Measurements from ENCODE around the gene CD248. TPM values are rescaled to one million over a fixed set of nuclear protein-coding genes. Genes with fewer than 3 reads are reported as not detected.
"Not testable (repeated sequence)": the region's sequence is repeated elsewhere in the genome, so short reads cannot be mapped to it uniquely, and the experiment has no call there.

The CD248 gene
- total and polyA plus RNA-seq, 5 donors from 2014 or later: 0.06 to 0.30 (median 0.10) TPM

DNA sequence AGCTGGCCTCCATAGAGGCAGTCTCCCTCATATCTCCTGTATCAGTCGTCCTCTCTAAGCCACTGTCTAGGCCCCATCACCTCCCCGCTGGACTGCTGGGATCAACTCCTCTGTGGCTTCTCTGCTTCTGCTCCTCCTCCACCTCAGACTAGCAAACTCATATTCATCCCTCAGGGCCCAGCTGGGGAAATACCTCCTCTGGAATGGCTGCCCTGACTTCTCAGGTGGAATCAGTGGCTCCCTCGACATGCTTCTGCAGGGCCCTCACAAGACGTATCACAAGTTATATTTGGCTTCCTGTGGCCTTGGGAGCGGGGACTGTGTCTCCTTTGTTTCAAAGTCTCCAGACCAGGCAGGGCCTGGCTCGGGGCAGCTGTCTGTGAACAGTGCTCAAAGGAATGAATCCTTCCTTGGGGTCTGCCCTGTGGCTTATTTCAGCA, 44.7 kb upstream of the CD248 start:
- Histone ChIP-seq H3K4me3 (ENCODE audit: low read depth, low read length) (no peak overlapping the region), H3K36me3 (ENCODE audit: control insufficient read depth, insufficient read depth, low read length) (no peaks in the 10 kb centered on the region), H3K27ac (ENCODE audit: insufficient read depth, low read length, poor library complexity, severe bottlenecking) (no peak overlapping the region), H3K4me1 (ENCODE audit: control insufficient read depth, insufficient read depth, low read length, poor library complexity, severe bottlenecking) (no peaks in the 10 kb centered on the region), H3K9me3 (ENCODE audit: control insufficient read depth in 2 of 2, low read length in 2 of 2) (no peaks in the 10 kb centered on the region), H3K27me3 (ENCODE audit: control insufficient read depth, insufficient read depth, low read length) (no peaks in the 10 kb centered on the region)
- Mint-ChIP-seq H3K27ac (no peak overlapping the region), H3K4me3 (no peak overlapping the region), H3K27me3 (no peaks in the 10 kb centered on the region), H3K9me3 (no peaks in the 10 kb centered on the region), H3K4me1 (no peaks in the 10 kb centered on the region), H3K36me3 (peaks cover 3% of the 10 kb centered on the region)
- DNase-seq (no peak), ATAC-seq (ENCODE audit: low read depth in 2 of 2) (no peak)

DNA sequence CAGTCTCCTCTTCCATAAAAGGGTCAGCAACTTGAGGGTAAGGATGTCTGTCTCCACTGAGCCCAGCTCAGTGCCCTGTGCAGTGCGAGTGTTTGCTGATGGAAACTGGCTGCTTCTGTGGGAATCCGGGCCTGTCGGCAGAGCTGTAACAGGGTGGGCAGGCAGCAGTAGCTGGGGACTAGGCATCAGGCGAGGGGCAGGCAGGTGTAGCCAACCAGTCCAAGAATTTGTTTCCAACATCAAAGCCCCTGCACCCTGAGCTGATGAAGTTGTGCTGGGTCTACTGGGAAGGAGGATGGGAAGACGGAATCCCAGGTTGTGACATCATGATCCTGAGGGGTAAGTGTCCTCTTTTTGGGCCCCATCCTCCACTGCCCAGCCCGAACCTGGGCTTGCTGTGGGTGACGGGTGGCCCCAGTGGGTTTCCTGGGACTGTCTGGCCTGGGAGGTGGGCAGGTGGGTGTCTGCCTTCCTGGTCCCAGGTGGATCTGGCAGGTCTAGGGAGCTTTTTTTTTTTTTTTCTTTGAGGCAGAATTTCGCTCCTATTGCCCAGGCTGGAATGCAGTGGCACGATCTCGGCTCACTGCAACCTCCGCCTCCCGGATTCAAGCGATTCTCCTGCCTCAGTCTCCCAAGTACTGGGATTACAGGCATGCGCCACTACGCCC, 43.7 kb upstream of the CD248 start:
- no peaks in the 10 kb centered on the region for H3K27me3 Mint-ChIP-seq
- H3K27me3 ChIP-seq (ENCODE audit: control insufficient read depth, insufficient read depth, low read length): no peaks in the 10 kb centered on the region
- H3K27ac Mint-ChIP-seq: no peak overlapping the region
- no peaks in the 10 kb centered on the region for H3K4me1 ChIP-seq (ENCODE audit: control insufficient read depth, insufficient read depth, low read length, poor library complexity, severe bottlenecking)
- no peak overlapping the region for H3K27ac ChIP-seq (ENCODE audit: insufficient read depth, low read length, poor library complexity, severe bottlenecking)
- ATAC-seq (ENCODE audit: low read depth in 2 of 2): no peak
- H3K36me3 ChIP-seq (ENCODE audit: control insufficient read depth, insufficient read depth, low read length): no peaks in the 10 kb centered on the region
- H3K4me1 Mint-ChIP-seq: no peaks in the 10 kb centered on the region
- no peak overlapping the region for H3K4me3 ChIP-seq (ENCODE audit: low read depth, low read length)
- H3K36me3 Mint-ChIP-seq: peaks cover 3% of the 10 kb centered on the region
- no peak overlapping the region for H3K4me3 Mint-ChIP-seq
- H3K9me3 Mint-ChIP-seq: no peaks in the 10 kb centered on the region
- DNase-seq: no peak
- no peaks in the 10 kb centered on the region for H3K9me3 ChIP-seq (ENCODE audit: control insufficient read depth in 2 of 2, low read length in 2 of 2)

DNA sequence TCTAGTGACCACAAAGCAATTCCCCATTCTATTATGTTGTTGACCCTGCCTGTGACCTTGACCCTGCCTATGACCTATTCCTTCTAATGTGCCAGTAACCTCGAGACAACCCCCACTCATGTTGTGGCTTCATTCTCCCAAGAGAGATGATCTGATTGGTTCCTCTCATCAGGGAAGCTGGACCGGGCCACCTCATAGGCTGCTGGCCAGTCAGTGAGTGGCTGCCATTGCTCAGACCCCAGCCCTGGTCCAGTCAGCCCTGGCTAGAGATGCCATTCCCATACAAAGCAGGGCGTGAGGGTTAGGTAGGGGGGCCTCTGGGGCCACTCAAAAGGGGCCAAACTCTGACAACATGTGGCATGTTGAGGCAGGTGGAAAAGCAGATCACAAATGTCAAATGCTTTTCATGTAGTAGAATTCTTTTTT, 42.8 kb upstream of the CD248 start:
- DNase-seq: no peak
- Histone ChIP-seq H3K27me3 (ENCODE audit: control insufficient read depth, insufficient read depth, low read length) (no peaks in the 10 kb centered on the region), H3K4me3 (ENCODE audit: low read depth, low read length) (no peak overlapping the region), H3K9me3 (ENCODE audit: control insufficient read depth in 2 of 2, low read length in 2 of 2) (no peaks in the 10 kb centered on the region), H3K27ac (ENCODE audit: insufficient read depth, low read length, poor library complexity, severe bottlenecking) (no peak overlapping the region), H3K4me1 (ENCODE audit: control insufficient read depth, insufficient read depth, low read length, poor library complexity, severe bottlenecking) (no peaks in the 10 kb centered on the region), H3K36me3 (ENCODE audit: control insufficient read depth, insufficient read depth, low read length) (no peaks in the 10 kb centered on the region)
- Mint-ChIP-seq H3K27ac (peak overlapping the region in 1 of 3 donors; percentile 73), H3K36me3 (peaks cover 3% of the 10 kb centered on the region), H3K4me3 (no peak overlapping the region), H3K9me3 (no peaks in the 10 kb centered on the region), H3K4me1 (no peaks in the 10 kb centered on the region), H3K27me3 (no peaks in the 10 kb centered on the region)
- ATAC-seq (ENCODE audit: low read depth in 2 of 2): no peak

DNA sequence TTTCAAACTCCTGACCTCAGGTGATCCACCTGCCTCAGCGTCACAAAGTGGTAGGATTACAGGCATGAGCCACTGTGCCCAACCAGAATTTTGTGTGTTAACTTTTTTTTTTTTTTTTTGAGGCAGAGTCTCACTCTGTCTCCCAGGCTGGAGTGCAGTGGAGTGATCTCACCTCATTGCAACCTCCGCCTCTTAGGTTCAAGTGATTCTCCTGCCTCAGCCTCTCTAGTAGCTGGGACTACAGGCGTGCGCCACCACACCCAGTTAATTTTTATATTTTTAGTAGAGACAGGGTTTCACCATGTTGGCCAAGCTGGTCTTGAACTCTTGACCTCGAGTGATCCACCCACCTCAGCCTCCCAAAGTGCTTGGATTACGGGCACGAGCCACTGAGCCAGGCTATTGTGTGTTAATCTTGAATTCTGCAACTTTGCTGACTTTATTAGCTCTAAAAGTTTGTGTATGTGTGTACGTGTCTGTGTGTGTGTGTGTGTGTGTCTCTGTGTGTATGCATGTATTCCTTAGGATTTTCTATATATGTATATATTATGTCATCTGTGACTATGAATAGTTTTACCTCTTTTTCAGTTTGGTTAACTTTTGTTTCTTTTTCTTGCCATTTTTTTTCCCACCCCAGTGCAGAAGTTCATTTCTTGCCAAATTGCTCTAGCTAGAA, 33.9 kb upstream of the CD248 start:
- DNase-seq; H3K9me3 Mint-ChIP-seq; H3K27me3 ChIP-seq (ENCODE audit: control insufficient read depth, insufficient read depth, low read length); H3K36me3 ChIP-seq (ENCODE audit: control insufficient read depth, insufficient read depth, low read length); H3K27me3 Mint-ChIP-seq; H3K9me3 ChIP-seq (ENCODE audit: control insufficient read depth in 2 of 2, low read length in 2 of 2); ATAC-seq (ENCODE audit: low read depth in 2 of 2); H3K27ac Mint-ChIP-seq; H3K4me3 ChIP-seq (ENCODE audit: low read depth, low read length); H3K27ac ChIP-seq (ENCODE audit: insufficient read depth, low read length, poor library complexity, severe bottlenecking): not testable (repeated sequence)
- H3K4me1 Mint-ChIP-seq: peaks cover 9 to 36% (median 11%) of the 10 kb centered on the region in 4 donors
- peaks cover 16% of the 10 kb centered on the region for H3K4me1 ChIP-seq (ENCODE audit: control insufficient read depth, insufficient read depth, low read length, poor library complexity, severe bottlenecking)
- peak overlapping the region in 1 of 4 donors; percentile 44 for H3K4me3 Mint-ChIP-seq
- H3K36me3 Mint-ChIP-seq: peaks cover 13% of the 10 kb centered on the region

DNA sequence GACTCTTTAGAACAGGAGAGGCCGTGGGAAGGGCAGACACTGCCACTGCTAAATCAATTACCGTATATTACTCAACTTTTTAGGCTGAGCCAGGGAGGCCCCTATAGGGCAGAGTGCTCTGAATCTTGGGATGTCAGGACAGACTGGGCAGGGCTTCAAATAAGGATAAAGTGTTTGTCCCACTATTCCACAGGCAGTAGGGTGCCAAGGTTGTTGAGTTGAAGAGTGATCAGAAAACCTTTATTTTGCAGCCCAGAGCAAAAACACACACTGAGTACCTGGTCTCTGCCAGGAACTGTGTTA, 32.2 kb upstream of the CD248 start:
- H3K27ac ChIP-seq (ENCODE audit: insufficient read depth, low read length, poor library complexity, severe bottlenecking): no peak overlapping the region
- H3K27me3 Mint-ChIP-seq: peaks cover 6% of the 10 kb centered on the region
- peaks cover 18 to 51% (median 24%) of the 10 kb centered on the region in 4 donors for H3K4me1 Mint-ChIP-seq
- peak overlapping the region in 2 of 3 donors; percentile 80 to 97 for H3K27ac Mint-ChIP-seq
- H3K36me3 Mint-ChIP-seq: peaks cover 13% of the 10 kb centered on the region
- peaks cover 31% of the 10 kb centered on the region for H3K4me1 ChIP-seq (ENCODE audit: control insufficient read depth, insufficient read depth, low read length, poor library complexity, severe bottlenecking)
- ATAC-seq (ENCODE audit: low read depth in 2 of 2) (no peak), DNase-seq (no peak)
- no peak overlapping the region for H3K4me3 ChIP-seq (ENCODE audit: low read depth, low read length)
- no peaks in the 10 kb centered on the region for H3K9me3 ChIP-seq (ENCODE audit: control insufficient read depth in 2 of 2, low read length in 2 of 2)
- peaks cover 0 to 3% (median 0%) of the 10 kb centered on the region in 7 donors for H3K9me3 Mint-ChIP-seq
- no peaks in the 10 kb centered on the region for H3K27me3 ChIP-seq (ENCODE audit: control insufficient read depth, insufficient read depth, low read length)
- no peaks in the 10 kb centered on the region for H3K36me3 ChIP-seq (ENCODE audit: control insufficient read depth, insufficient read depth, low read length)
- H3K4me3 Mint-ChIP-seq: peak overlapping the region; percentile 95 to 100 (median 96)

DNA sequence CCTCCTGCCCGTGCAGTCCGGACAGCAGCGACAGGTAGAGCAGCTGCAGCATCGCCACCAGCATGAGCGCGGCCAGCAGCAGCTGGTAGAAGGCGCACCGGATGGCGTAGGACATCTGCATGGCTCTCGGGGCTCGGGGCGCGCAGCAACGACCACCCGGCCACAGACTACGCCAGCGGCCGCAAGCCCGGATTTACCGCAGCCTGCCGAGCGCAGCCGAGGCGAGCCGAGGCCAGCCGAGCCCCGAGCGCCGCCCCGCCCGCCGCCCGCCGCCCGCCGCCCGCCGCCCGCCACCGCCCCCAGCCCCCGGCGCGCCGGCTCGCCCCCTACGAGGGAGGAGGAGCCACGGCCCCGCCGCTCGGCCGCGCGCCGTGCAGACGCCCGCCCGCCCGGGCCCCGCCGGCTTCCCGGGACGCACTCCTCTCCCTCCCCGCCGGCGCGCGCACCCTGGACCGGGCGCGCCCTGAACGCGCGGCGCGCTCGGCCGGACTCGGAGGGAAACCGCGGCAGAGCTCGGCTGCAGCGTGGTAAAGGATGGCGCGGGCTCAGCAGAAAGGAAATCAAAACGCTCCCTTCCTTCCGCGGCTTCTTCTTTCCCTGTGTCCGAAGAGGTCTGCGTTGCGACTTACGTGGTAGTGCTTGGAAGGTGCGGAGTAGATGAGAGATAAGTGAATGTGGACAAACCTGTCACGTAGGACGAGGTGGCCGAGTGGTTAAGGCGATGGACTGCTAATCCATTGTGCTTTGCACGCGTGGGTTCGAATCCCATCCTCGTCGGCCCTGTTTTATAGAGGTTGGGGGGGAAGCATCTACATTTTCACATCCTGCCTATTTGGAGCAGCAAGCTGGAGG, 30.8 kb upstream of the CD248 start, which contains the start of gene B4GAT1:
B4GAT1 (minus strand) TSS at position 205 of the 852 bp plus-strand sequence; CDS start at position 121, 84 bp downstream.
- Mint-ChIP-seq H3K4me1 (peaks cover 28 to 65% (median 35%) of the 10 kb centered on the region in 4 donors), H3K36me3 (peaks cover 15% of the 10 kb centered on the region)

DNA sequence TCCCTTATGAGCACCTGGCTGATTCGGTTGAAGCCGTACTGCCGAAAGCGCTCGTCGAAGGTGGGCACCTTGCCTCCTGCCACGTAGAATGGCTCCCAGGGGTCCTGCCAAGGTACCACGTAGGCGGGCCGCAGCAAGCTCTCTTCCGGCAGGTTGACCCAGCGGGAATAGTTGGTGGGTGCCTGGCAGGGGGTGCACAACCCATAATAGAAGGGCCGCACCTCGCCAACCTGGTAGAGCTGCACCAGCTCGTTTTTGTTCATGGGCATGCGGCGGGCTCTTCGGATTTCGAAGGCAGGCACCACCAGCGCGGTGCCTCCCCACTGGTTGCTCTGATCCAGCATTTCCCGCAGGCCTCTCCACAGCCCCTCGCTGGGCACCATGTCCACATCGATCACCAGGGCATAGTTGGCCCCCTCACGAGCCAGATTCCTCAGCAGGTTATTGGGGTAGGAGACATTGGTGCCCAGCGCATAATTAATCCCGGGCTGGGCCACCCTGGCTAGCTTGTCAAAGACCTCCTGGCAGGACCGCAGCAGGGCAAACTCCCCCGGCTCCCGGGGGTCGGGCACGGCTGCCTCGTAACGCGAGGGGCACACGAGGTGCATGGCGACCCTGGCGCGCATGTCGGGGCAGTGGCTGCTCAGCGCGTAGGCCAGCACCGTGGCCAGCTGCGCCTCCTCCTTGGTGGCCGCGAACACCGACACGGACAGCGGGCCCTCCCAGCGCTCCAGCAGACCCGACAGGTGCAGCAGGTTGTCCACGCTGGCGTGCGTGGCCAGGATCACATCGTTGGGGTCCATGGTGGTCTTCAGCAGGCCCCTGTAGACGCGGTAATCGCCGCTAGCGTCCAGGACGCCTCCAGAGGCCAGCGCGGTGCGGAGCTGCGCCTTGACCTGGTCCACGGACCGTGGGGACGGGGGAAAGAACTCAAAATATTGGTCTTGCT, 29.9 kb upstream of the CD248 start:
- Mint-ChIP-seq H3K9me3 (peaks cover 0 to 3% (median 0%) of the 10 kb centered on the region in 7 donors), H3K27me3 (peaks cover 6% of the 10 kb centered on the region), H3K4me3 (peak overlapping the region; percentile 97 to 99 (median 98)), H3K4me1 (peaks cover 28 to 64% (median 35%) of the 10 kb centered on the region in 4 donors), H3K27ac (peak overlapping the region in 1 of 3 donors; percentile 80), H3K36me3 (peaks cover 13% of the 10 kb centered on the region)
- Histone ChIP-seq H3K27ac (ENCODE audit: insufficient read depth, low read length, poor library complexity, severe bottlenecking) (peak overlapping the region; percentile 85), H3K4me3 (ENCODE audit: low read depth, low read length) (peak overlapping the region; percentile 64), H3K4me1 (ENCODE audit: control insufficient read depth, insufficient read depth, low read length, poor library complexity, severe bottlenecking) (peaks cover 41% of the 10 kb centered on the region), H3K36me3 (ENCODE audit: control insufficient read depth, insufficient read depth, low read length) (peaks cover 6% of the 10 kb centered on the region), H3K27me3 (ENCODE audit: control insufficient read depth, insufficient read depth, low read length) (no peaks in the 10 kb centered on the region), H3K9me3 (ENCODE audit: control insufficient read depth in 2 of 2, low read length in 2 of 2) (no peaks in the 10 kb centered on the region)
- ATAC-seq (ENCODE audit: low read depth in 2 of 2) (no peak), DNase-seq (no peak)

More for the DNA sequence above, 30.8 kb upstream of the CD248 start, which contains the start of gene B4GAT1:
- peak; percentile 67 to 89 (median 84) for DNase-seq
- Mint-ChIP-seq H3K27me3 (peaks cover 6% of the 10 kb centered on the region), H3K27ac (peak within 1 kb of the TSS; percentile 97 to 98 (median 98)), H3K9me3 (peaks cover 0 to 3% (median 0%) of the 10 kb centered on the region in 7 donors), H3K4me3 (peak within 1 kb of the TSS; percentile 97 to 100 (median 98))
- Histone ChIP-seq H3K4me1 (ENCODE audit: control insufficient read depth, insufficient read depth, low read length, poor library complexity, severe bottlenecking) (peaks cover 41% of the 10 kb centered on the region), H3K27me3 (ENCODE audit: control insufficient read depth, insufficient read depth, low read length) (no peaks in the 10 kb centered on the region), H3K4me3 (ENCODE audit: low read depth, low read length) (peak within 1 kb of the TSS; percentile 90), H3K27ac (ENCODE audit: insufficient read depth, low read length, poor library complexity, severe bottlenecking) (peak within 1 kb of the TSS; percentile 85), H3K36me3 (ENCODE audit: control insufficient read depth, insufficient read depth, low read length) (no peaks in the 10 kb centered on the region), H3K9me3 (ENCODE audit: control insufficient read depth in 2 of 2, low read length in 2 of 2) (no peaks in the 10 kb centered on the region)
- ATAC-seq (ENCODE audit: low read depth in 2 of 2): peak; percentile 35 to 42
